ENCODE data around the gene TBL1X. TPM values are rescaled to one million over a fixed set of nuclear protein-coding genes. Genes with fewer than 3 reads are reported as not detected.
"Not testable (repeated sequence)": the region's sequence is repeated elsewhere in the genome, so short reads cannot be mapped to it uniquely, and the experiment has no call there.

TBL1X gene
- total RNA-seq: 5.3 and 9.4 TPM in 2 replicates

- DNase-seq (ENCODE audit: low read depth in 2 of 2): peak in 1 of 2 donors; percentile 64
These were observed at the start of gene TBL1X for GRCh38 chrX:9464435-9465371. TSS of gene TBL1X (plus strand) at chrX:9465058. CDS start at chrX:9653587, 188,529 bp downstream.

GRCh38 chrX:9416562-9417348 lies 48.1 kb upstream of the TBL1X start:
- DNase-seq (ENCODE audit: low read depth in 2 of 2): no peak

- DNase-seq (ENCODE audit: low read depth in 2 of 2): no peak
These were observed 46.6 kb upstream of the TBL1X start for GRCh38 chrX:9418262-9418661.

- DNase-seq (ENCODE audit: low read depth in 2 of 2): peak in 1 of 2 donors; percentile 1
These were observed 44.3 kb upstream of the TBL1X start for GRCh38 chrX:9420275-9421265.

GRCh38 chrX:9429767-9430166 lies 35.1 kb upstream of the TBL1X start:
- DNase-seq (ENCODE audit: low read depth in 2 of 2): no peak

- no peak for DNase-seq (ENCODE audit: low read depth in 2 of 2)
These were observed 34.4 kb upstream of the TBL1X start for GRCh38 chrX:9430346-9430921.

GRCh38 chrX:9431281-9431680 lies 33.6 kb upstream of the TBL1X start:
- DNase-seq (ENCODE audit: low read depth in 2 of 2): no peak

GRCh38 chrX:9433596-9433995 lies 31.3 kb upstream of the TBL1X start:
- DNase-seq (ENCODE audit: low read depth in 2 of 2): no peak

- DNase-seq (ENCODE audit: low read depth in 2 of 2): no peak
These were observed 30.8 kb upstream of the TBL1X start for GRCh38 chrX:9434051-9434550.

GRCh38 chrX:9435086-9435485 lies 29.8 kb upstream of the TBL1X start:
- DNase-seq (ENCODE audit: low read depth in 2 of 2): not testable (repeated sequence)

GRCh38 chrX:9436812-9437211 lies 28.0 kb upstream of the TBL1X start:
- DNase-seq (ENCODE audit: low read depth in 2 of 2): no peak

- DNase-seq (ENCODE audit: low read depth in 2 of 2): no peak
These were observed 25.8 kb upstream of the TBL1X start for GRCh38 chrX:9438933-9439494.

GRCh38 chrX:9440116-9440844 lies 24.6 kb upstream of the TBL1X start:
- DNase-seq (ENCODE audit: low read depth in 2 of 2): no peak

- no peak for DNase-seq (ENCODE audit: low read depth in 2 of 2)
These were observed 22.8 kb upstream of the TBL1X start for GRCh38 chrX:9442056-9442455.

- DNase-seq (ENCODE audit: low read depth in 2 of 2): no peak
These were observed 21.5 kb upstream of the TBL1X start for GRCh38 chrX:9443327-9443726.

GRCh38 chrX:9447906-9448305 lies 17.0 kb upstream of the TBL1X start:
- DNase-seq (ENCODE audit: low read depth in 2 of 2): no peak

- DNase-seq (ENCODE audit: low read depth in 2 of 2): peak in 1 of 2 donors; percentile 31
These were observed 8.4 kb upstream of the TBL1X start for GRCh38 chrX:9456250-9457074.

GRCh38 chrX:9458034-9458433 lies 6.8 kb upstream of the TBL1X start:
- DNase-seq (ENCODE audit: low read depth in 2 of 2): not testable (repeated sequence)
